BJ (cell line): ENCODE data around the gene FTHL17. TPM values are rescaled to one million over a fixed set of nuclear protein-coding genes. Genes with fewer than 3 reads are reported as not detected.

Experiments
- CTCF ChIA-PET: fragments of 350-600 bp; formaldehyde crosslinking; extraction: SDS; loops from one replicate; lab custom pipeline; 2021; ENCODE audit warnings: antibody characterized with exemption, inconsistent platforms; lab: Yijun Ruan, JAX
- POLR2A ChIA-PET: fragments of 300-600 bp; sonication (Branson Sonifier 250); formaldehyde crosslinking; extraction: SDS; loops from one replicate; lab custom pipeline; 2021; ENCODE audit warnings: antibody characterized with exemption; lab: Charles Lee
- DNase-seq: peaks from one replicate; pipeline ENCODE4 v3.0.0-alpha.2; 2011; ENCODE audit warnings: low read depth
- H3K27me3 ChIP-seq: 2 replicates; pipeline ENCODE4 v1.6.0; 2011; ENCODE audit warnings: low read length; ENCODE audit not compliant: control insufficient read depth, insufficient read depth
- H3K36me3 ChIP-seq: 2 replicates; pipeline ENCODE4 v1.5.1; 2011; ENCODE audit warnings: low read length; ENCODE audit not compliant: control insufficient read depth, insufficient read depth
- H3K4me3 ChIP-seq: 2 replicates; pipeline ENCODE4 v1.5.1; 2011; ENCODE audit warnings: low read depth, mild to moderate bottlenecking, control low read depth, low read length
- CTCF ChIP-seq: IDR thresholded peaks from 2 replicates; pipeline ENCODE4 v1.5.1; 2011; ENCODE audit warnings: low read depth, mild to moderate bottlenecking, control low read depth, inconsistent platforms, low read length, moderate library complexity; ENCODE audit not compliant: insufficient read depth
- polyA plus RNA-seq: library from polyadenylated mRNA; depleted of rRNA; stranded (reverse); fragments of >200 nt; gene quantifications from 2 replicates; pipeline ENCODE4 v1.2.3, GENCODE V29; 2011

The FTHL17 gene
- polyA plus RNA-seq, 1 experiment, result not detected

- POLR2A ChIA-PET, result no interaction called here
- no peak overlapping the region for H3K4me3 ChIP-seq
- DNase-seq, result no peak
- H3K27me3 ChIP-seq, result no peaks in the 10 kb centered on the region
- no peak for TF ChIP-seq CTCF
- CTCF ChIA-PET, result no interaction called here
- no peaks in the 10 kb centered on the region for H3K36me3 ChIP-seq
These were observed 14.6 kb downstream of the FTHL17 start for GRCh38 chrX:31057291-31057690.

GRCh38 chrX:31053621-31054020 lies 18.2 kb downstream of the FTHL17 start:
- ChIA-PET POLR2A (no interaction called here), CTCF (no interaction called here)
- H3K36me3 ChIP-seq, result no peaks in the 10 kb centered on the region

GRCh38 chrX:31039327-31039711 lies 32.5 kb downstream of the FTHL17 start:
- no peak for TF ChIP-seq CTCF
- Histone ChIP-seq H3K27me3 (no peaks in the 10 kb centered on the region), H3K4me3 (no peak overlapping the region), H3K36me3 (no peaks in the 10 kb centered on the region)
- CTCF ChIA-PET, result interaction anchor here (0.7 to 5.7 kb wide), 4 partner anchors 8 to 618 kb away, joined by 3 to 87 read pairs (median 10); no protein-coding TSS in a partner anchor
- POLR2A ChIA-PET, result no interaction called here
- no peak for DNase-seq

More at GRCh38 chrX:31053621-31054020, 18.2 kb downstream of the FTHL17 start:
- no peak for DNase-seq
- no peaks in the 10 kb centered on the region for H3K27me3 ChIP-seq
- TF ChIP-seq CTCF, result no peak
- H3K4me3 ChIP-seq, result no peak overlapping the region

GRCh38 chrX:31038575-31039326 lies 33.1 kb downstream of the FTHL17 start:
- DNase-seq, result no peak
- TF ChIP-seq CTCF, result peak; percentile 61
- CTCF ChIA-PET, result interaction anchor here (0.6 to 5.7 kb wide), 9 partner anchors 9 to 1094 kb away, joined by 3 to 87 read pairs (median 4); no protein-coding TSS in a partner anchor
- H3K4me3 ChIP-seq, result no peak overlapping the region
- POLR2A ChIA-PET, result no interaction called here
- no peaks in the 10 kb centered on the region for H3K27me3 ChIP-seq
- H3K36me3 ChIP-seq, result no peaks in the 10 kb centered on the region

- CTCF ChIA-PET, result interaction anchor here (1.1 to 5.7 kb wide), 7 partner anchors 11 to 630 kb away, joined by 3 to 87 read pairs (median 4); no protein-coding TSS in a partner anchor
- Histone ChIP-seq H3K4me3 (no peak overlapping the region), H3K36me3 (no peaks in the 10 kb centered on the region), H3K27me3 (no peaks in the 10 kb centered on the region)
- POLR2A ChIA-PET, result no interaction called here
- DNase-seq, result no peak
- TF ChIP-seq CTCF, result peak; percentile 69
These were observed 34.9 kb downstream of the FTHL17 start for GRCh38 chrX:31036895-31037294.
